ENCODE measurements around the gene SEZ6L.

GRCh38 chr22:26159886-26160285, 9.4 kb upstream of the SEZ6L start:
- no peak for TF ChIP-seq EP300 (conservative IDR thresholded peaks at IDR 0.05; ENCODE audit: poor library complexity, severe bottlenecking)
- no peak for TF ChIP-seq CTCF (IDR thresholded peaks at IDR 0.05; ENCODE audit: poor library complexity, severe bottlenecking)
- TF ChIP-seq TAF1 (IDR thresholded peaks at IDR 0.05; ENCODE audit: low read depth) = no peak
- no peak for TF ChIP-seq REST (IDR thresholded peaks at IDR 0.05; ENCODE audit: borderline replicate concordance)
- TF ChIP-seq RAD21 (conservative IDR thresholded peaks at IDR 0.05) = no peak
- TF ChIP-seq POLR2AphosphoS5 (IDR thresholded peaks at IDR 0.05) = no peak
- no peak for TF ChIP-seq SMC3 (conservative IDR thresholded peaks at IDR 0.05; ENCODE audit: poor library complexity)
- no peak for TF ChIP-seq EZH2 (IDR thresholded peaks at IDR 0.05; ENCODE audit: borderline replicate concordance, insufficient read depth, low read length, poor library complexity, severe bottlenecking)
- no peak for TF ChIP-seq MXI1 (conservative IDR thresholded peaks at IDR 0.05; ENCODE audit: poor library complexity, severe bottlenecking)

All from neural cell (in vitro differentiated cells).